HepG2 (cell line): ENCODE results near the gene SLC6A6. TPM values are rescaled to one million over a fixed set of nuclear protein-coding genes. Genes with fewer than 3 reads are reported as not detected.

Experiments
- ATAC-seq: fragments of 200-7000 bp; cut with Tn5 transposase; 3 replicates; pipeline ENCODE4 v1.9.1; 2020; ENCODE audit warnings: mild to moderate bottlenecking, moderate library complexity
- BruUV-seq: library from RNA; stranded (reverse); fragments of 400-500 nt; replicated peaks from 2 replicates; lab custom pipeline; 2021; lab: Mats Ljungman, UMichigan
- CTCF ChIA-PET: fragments of 300-600 bp; formaldehyde crosslinking; extraction: SDS; loops from one replicate; lab custom pipeline; 2021; ENCODE audit warnings: low total read pairs, inconsistent platforms, low intra/inter-chr PET ratio; lab: Yijun Ruan, JAX
- POLR2A ChIA-PET: fragments of 350-600 bp; sonication (Branson Sonifier 250); formaldehyde crosslinking; loops from one replicate; lab custom pipeline; 2020; ENCODE audit warnings: antibody characterized with exemption, inconsistent platforms; lab: Yijun Ruan, JAX
- DNase-seq: peaks from one replicate; pipeline ENCODE4 v3.0.0-alpha.2; 2015; ENCODE audit warnings: low spot score
- FAIRE-seq: peaks from 3 replicates; lab custom pipeline; 2011; peaks lifted over from hg19 to GRCh38; lab: Jason Lieb, UNC
- H2AFZ ChIP-seq: one replicate; pipeline ENCODE4 v1.6.1; 2011; ENCODE audit warnings: low read length, inconsistent platforms
- H3K27ac ChIP-seq: fragments of 300-600 bp; 3 replicates; pipeline ENCODE4 v1.8.0; 2011; ENCODE audit warnings: mixed run types, mild to moderate bottlenecking, mixed read lengths, low read length, inconsistent platforms; ENCODE audit not compliant: insufficient read depth; ENCODE audit errors: extremely low read length
- H3K27me3 ChIP-seq, 2 experiments: fragments of 200-600 bp in 1 of 2; 2 replicates in 1 of 2; 3 replicates in 1 of 2; pipeline versions ENCODE4 v1.6.0 to v1.8.0; 2011; ENCODE audit warnings: low read length in 2 of 2, mild to moderate bottlenecking in 2 of 2, moderate library complexity in 2 of 2, inconsistent platforms in 1 of 2; ENCODE audit not compliant: insufficient read depth in 2 of 2, control insufficient read depth in 1 of 2
- H3K36me3 ChIP-seq, 2 experiments: fragments of 200-600 bp in 1 of 2; replicated peaks in 1 of 2; 2 replicates in 1 of 2; 3 replicates in 1 of 2; pipeline versions ENCODE4 v1.5.1 to v1.8.0; 2011; ENCODE audit warnings: low read length in 2 of 2, inconsistent platforms in 1 of 2; ENCODE audit not compliant: insufficient read depth in 2 of 2, control insufficient read depth in 1 of 2
- H3K4me1 ChIP-seq: 2 replicates; pipeline ENCODE4 v1.5.1; 2012; ENCODE audit warnings: low read length, inconsistent platforms; ENCODE audit not compliant: insufficient read depth
- H3K4me2 ChIP-seq: 2 replicates; pipeline ENCODE4 v1.6.0; 2011; ENCODE audit warnings: low read depth, low read length, inconsistent platforms
- H3K4me3 ChIP-seq, 3 experiments: fragments of 200-600 bp in 1 of 3; sonication (generic), shearing (Covaris generic) in 1 of 3; replicated peaks in 1 of 3; 2 replicates each; pipeline ENCODE4 v1.5.1; 2011 to 2016; ENCODE audit warnings: low read length in 3 of 3, inconsistent platforms in 2 of 3, low read depth in 2 of 3, mild to moderate bottlenecking in 2 of 3, control low read depth in 1 of 3, mixed read lengths in 1 of 3; ENCODE audit not compliant: insufficient read depth in 1 of 3
- H3K79me2 ChIP-seq: one replicate; pipeline ENCODE4 v1.6.1; 2011; ENCODE audit warnings: low read length, inconsistent platforms; ENCODE audit not compliant: insufficient read depth
- H3K9ac ChIP-seq: 2 replicates; pipeline ENCODE4 v1.6.0; 2011; ENCODE audit warnings: mild to moderate bottlenecking, low read depth, low read length, inconsistent platforms; ENCODE audit not compliant: insufficient read depth
- H3K9me3 ChIP-seq: 2 replicates; pipeline ENCODE4 v1.5.1; 2012; ENCODE audit warnings: mild to moderate bottlenecking, low read length
- H4K20me1 ChIP-seq: 2 replicates; pipeline ENCODE4 v1.6.0; 2011; ENCODE audit warnings: inconsistent platforms, mild to moderate bottlenecking, low read length, moderate library complexity; ENCODE audit not compliant: insufficient read depth
- ASH2L ChIP-seq: fragments of 300-600, 200-600 bp; sonication (generic); IDR thresholded peaks from 2 replicates; pipeline ENCODE4 v1.7.0; 2017; ENCODE audit warnings: low read depth, mild to moderate bottlenecking, moderate library complexity, mixed read lengths, low read length; ENCODE audit not compliant: insufficient read length
- CBX2 ChIP-seq, 2 experiments: fragments of 200-600 bp in 1 of 2; sonication (generic); formaldehyde crosslinking in 1 of 2; IDR thresholded peaks; 2 replicates each; pipeline versions ENCODE4 v1.7.0 to v1.8.1; 2018 to 2022; ENCODE audit warnings: low read depth in 2 of 2, low read length in 1 of 2, mild to moderate bottlenecking in 1 of 2, missing genetic modification reagents in 1 of 2
- EED ChIP-seq: sonication (generic); formaldehyde crosslinking; IDR thresholded peaks from 2 replicates; pipeline ENCODE4 v1.5.0; 2020; ENCODE audit warnings: mild to moderate bottlenecking, missing genetic modification reagents
- HMGXB4 ChIP-seq, 2 experiments: sonication (generic) in 1 of 2; formaldehyde crosslinking in 1 of 2; IDR thresholded peaks; 2 replicates each; pipeline versions ENCODE4 v1.4.0 to v1.6.1; 2018 to 2020; ENCODE audit warnings: missing genetic modification reagents in 2 of 2, borderline replicate concordance in 1 of 2, low read depth in 1 of 2, mild to moderate bottlenecking in 1 of 2, missing biosample characterization in 1 of 2
- PRDM10 ChIP-seq: sonication (generic); formaldehyde crosslinking; IDR thresholded peaks from 2 replicates; pipeline ENCODE4 v1.4.0; 2020; ENCODE audit warnings: low read depth, missing genetic modification reagents
- TRIM24 ChIP-seq: sonication (generic); formaldehyde crosslinking; IDR thresholded peaks from 2 replicates; pipeline ENCODE4 v1.8.0; 2022; ENCODE audit warnings: mild to moderate bottlenecking, missing genetic modification reagents
- ZNF263 ChIP-seq: sonication (generic); formaldehyde crosslinking; IDR thresholded peaks from 2 replicates; pipeline ENCODE4 v1.4.0; 2020; ENCODE audit warnings: missing genetic modification reagents
- ZNF766 ChIP-seq: sonication (generic); formaldehyde crosslinking; IDR thresholded peaks from 2 replicates; pipeline ENCODE4 v1.5.0; 2020; ENCODE audit warnings: missing genetic modification reagents, borderline replicate concordance
- WGBS: methylation state at CpG from one replicate; pipeline ENCODE4 v1.1.6; 2017; ENCODE audit warnings: low lambda C conversion rate; 5-methylcytosine and 5-hydroxymethylcytosine counted together
- in situ Hi-C: cut with HindIII; loops from 2 replicates; pipeline ENCODE4 v1.10.0; 2017; ENCODE audit warnings: low pct_unique_long_range_greater_than_20kb; ENCODE audit not compliant: extremely low pct_ligation_motif_present
- intact Hi-C: fragments of 100-400 bp; cut with micrococcal nuclease; formaldehyde crosslinking; loops from one replicate; pipeline ENCODE4 v1.10.0; 2022; ENCODE audit not compliant: unreplicated experiment
- polyA plus RNA-seq, 8 experiments: library from polyadenylated mRNA; depleted of rRNA in 3 of 8; stranded (reverse) in 7 of 8; unstranded in 1 of 8; fragments of >200 nt; fragmentation: Illumina TruSeq in 4 of 8; extraction: Trizol in 4 of 8; gene quantifications; 2 replicates each; pipeline versions ENCODE4 v1.2.1 to v1.2.3, GENCODE V29; 2011 to 2016; ENCODE audit warnings: low read depth in 4 of 8, missing spikeins in 1 of 8, mixed read lengths in 1 of 8; ENCODE audit not compliant: insufficient read depth in 1 of 8
- total RNA-seq, 5 experiments: library from RNA; depleted of rRNA; stranded (reverse); fragments of >200 nt; fragmentation: Illumina TruSeq; extraction: Trizol; gene quantifications; 2 replicates each; pipeline ENCODE4 v1.2.3, GENCODE V29; 2016; ENCODE audit warnings: low read depth in 1 of 5
- TF ChIP-seq, protein P1 (sequence below): sonication (generic); formaldehyde crosslinking; IDR thresholded peaks from 2 replicates; pipeline ENCODE4 v1.5.1; 2020; ENCODE audit warnings: missing genetic modification reagents, mild to moderate bottlenecking, borderline replicate concordance
- TF ChIP-seq, protein P2 (sequence below): sonication (generic); formaldehyde crosslinking; IDR thresholded peaks from 2 replicates; pipeline ENCODE4 v1.4.0; 2020; ENCODE audit warnings: missing genetic modification reagents
- TF ChIP-seq, protein P3 (sequence below): sonication (generic); formaldehyde crosslinking; IDR thresholded peaks from 2 replicates; pipeline ENCODE4 v1.8.1; 2023; ENCODE audit warnings: mild to moderate bottlenecking, missing genetic modification reagents

SLC6A6 gene
- total and polyA plus RNA-seq, 2 of the 13 experiments (the other 11 are each of a cell fraction or from before 2014, with no cell fraction given): 14.1 to 20.7 TPM

DNA sequence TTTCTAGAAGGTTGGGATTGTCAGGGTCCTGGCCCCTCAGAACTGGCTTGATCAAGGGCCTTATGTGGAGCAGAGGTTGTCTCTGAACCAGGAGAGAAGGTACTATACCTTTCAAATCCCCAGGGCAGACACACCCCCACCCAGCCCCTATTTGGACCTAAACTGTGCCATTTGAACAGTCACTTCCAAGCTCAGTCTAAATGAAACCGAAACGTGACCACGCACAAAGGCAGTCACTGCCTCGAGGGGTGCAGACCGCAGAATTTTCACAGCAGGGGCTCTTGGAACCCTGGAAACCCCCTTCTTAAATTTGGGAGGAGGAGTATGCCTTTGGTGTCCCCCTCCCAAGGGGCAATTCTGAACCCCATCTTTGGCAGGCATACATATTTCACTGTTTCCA lies 84.1 kb downstream of the SLC6A6 start:
- in situ Hi-C loops (no loop called here), intact Hi-C loops (no loop called here)
- no peak overlapping the region for H3K4me3 ChIP-seq
- H3K4me1 ChIP-seq: no peaks in the 10 kb centered on the region
- WGBS: 95% methylated on average over 5 of the region's 5 CpGs
- DNase-seq: no peak
- H3K9me3 ChIP-seq: no peaks in the 10 kb centered on the region
- H3K36me3 ChIP-seq: peaks cover 11 to 48% of the 10 kb centered on the region in 2 experiments; a peak in 4 of 5 replicates
- H3K79me2 ChIP-seq: no peaks in the 10 kb centered on the region
- H2AFZ ChIP-seq: no peak overlapping the region
- no peaks in the 10 kb centered on the region for H3K27me3 ChIP-seq
- no peak overlapping the region for H3K27ac ChIP-seq
- no TSS peak for BruUV-seq
- no peak for FAIRE-seq
- H3K4me2 ChIP-seq: no peak overlapping the region
- no peak overlapping the region for H3K9ac ChIP-seq
- ChIA-PET CTCF (no interaction called here), POLR2A (no interaction called here)
- ATAC-seq: no peak
- H4K20me1 ChIP-seq: no peaks in the 10 kb centered on the region
- TF ChIP-seq, protein P1, sequence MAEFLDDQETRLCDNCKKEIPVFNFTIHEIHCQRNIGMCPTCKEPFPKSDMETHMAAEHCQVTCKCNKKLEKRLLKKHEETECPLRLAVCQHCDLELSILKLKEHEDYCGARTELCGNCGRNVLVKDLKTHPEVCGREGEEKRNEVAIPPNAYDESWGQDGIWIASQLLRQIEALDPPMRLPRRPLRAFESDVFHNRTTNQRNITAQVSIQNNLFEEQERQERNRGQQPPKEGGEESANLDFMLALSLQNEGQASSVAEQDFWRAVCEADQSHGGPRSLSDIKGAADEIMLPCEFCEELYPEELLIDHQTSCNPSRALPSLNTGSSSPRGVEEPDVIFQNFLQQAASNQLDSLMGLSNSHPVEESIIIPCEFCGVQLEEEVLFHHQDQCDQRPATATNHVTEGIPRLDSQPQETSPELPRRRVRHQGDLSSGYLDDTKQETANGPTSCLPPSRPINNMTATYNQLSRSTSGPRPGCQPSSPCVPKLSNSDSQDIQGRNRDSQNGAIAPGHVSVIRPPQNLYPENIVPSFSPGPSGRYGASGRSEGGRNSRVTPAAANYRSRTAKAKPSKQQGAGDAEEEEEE (CRISPR knock-in tag): no peak
- TF ChIP-seq CBX2 (IDR thresholded peaks at IDR 0.05; ENCODE audit: low read depth, low read length): no peak
- no peak for TF ChIP-seq CBX2 (CRISPR knock-in tag; IDR thresholded peaks at IDR 0.05; ENCODE audit: low read depth)
- no peak for TF ChIP-seq HMGXB4 (CRISPR knock-in tag; IDR thresholded peaks at IDR 0.05; ENCODE audit: borderline replicate concordance in 1 of 2, low read depth in 1 of 2)
- TF ChIP-seq ASH2L: no peak
- TF ChIP-seq, protein P2, sequence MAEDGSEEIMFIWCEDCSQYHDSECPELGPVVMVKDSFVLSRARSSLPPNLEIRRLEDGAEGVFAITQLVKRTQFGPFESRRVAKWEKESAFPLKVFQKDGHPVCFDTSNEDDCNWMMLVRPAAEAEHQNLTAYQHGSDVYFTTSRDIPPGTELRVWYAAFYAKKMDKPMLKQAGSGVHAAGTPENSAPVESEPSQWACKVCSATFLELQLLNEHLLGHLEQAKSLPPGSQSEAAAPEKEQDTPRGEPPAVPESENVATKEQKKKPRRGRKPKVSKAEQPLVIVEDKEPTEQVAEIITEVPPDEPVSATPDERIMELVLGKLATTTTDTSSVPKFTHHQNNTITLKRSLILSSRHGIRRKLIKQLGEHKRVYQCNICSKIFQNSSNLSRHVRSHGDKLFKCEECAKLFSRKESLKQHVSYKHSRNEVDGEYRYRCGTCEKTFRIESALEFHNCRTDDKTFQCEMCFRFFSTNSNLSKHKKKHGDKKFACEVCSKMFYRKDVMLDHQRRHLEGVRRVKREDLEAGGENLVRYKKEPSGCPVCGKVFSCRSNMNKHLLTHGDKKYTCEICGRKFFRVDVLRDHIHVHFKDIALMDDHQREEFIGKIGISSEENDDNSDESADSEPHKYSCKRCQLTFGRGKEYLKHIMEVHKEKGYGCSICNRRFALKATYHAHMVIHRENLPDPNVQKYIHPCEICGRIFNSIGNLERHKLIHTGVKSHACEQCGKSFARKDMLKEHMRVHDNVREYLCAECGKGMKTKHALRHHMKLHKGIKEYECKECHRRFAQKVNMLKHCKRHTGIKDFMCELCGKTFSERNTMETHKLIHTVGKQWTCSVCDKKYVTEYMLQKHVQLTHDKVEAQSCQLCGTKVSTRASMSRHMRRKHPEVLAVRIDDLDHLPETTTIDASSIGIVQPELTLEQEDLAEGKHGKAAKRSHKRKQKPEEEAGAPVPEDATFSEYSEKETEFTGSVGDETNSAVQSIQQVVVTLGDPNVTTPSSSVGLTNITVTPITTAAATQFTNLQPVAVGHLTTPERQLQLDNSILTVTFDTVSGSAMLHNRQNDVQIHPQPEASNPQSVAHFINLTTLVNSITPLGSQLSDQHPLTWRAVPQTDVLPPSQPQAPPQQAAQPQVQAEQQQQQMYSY (CRISPR knock-in tag): no peak
- TF ChIP-seq, protein P3, sequence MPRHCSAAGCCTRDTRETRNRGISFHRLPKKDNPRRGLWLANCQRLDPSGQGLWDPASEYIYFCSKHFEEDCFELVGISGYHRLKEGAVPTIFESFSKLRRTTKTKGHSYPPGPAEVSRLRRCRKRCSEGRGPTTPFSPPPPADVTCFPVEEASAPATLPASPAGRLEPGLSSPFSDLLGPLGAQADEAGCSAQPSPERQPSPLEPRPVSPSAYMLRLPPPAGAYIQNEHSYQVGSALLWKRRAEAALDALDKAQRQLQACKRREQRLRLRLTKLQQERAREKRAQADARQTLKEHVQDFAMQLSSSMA (CRISPR knock-in tag): no peak
- TF ChIP-seq PRDM10 (CRISPR knock-in tag): no peak
- TF ChIP-seq EED (CRISPR knock-in tag): no peak
- TF ChIP-seq ZNF263 (CRISPR knock-in tag): no peak
- no peak for TF ChIP-seq ZNF766
- no peak for TF ChIP-seq TRIM24 (CRISPR knock-in tag)
